Measurements from ENCODE around the gene CNTNAP5.

CNTNAP5 gene

GRCh38 chr2:124753842-124754241, 728.8 kb downstream of the CNTNAP5 start:
- no peaks in the 10 kb centered on the region for H3K4me1 ChIP-seq
- H2AFZ ChIP-seq, result no peak overlapping the region
- H3K27ac ChIP-seq, result no peak overlapping the region
- H3K27me3 ChIP-seq (ENCODE audit: control insufficient read depth, insufficient read depth, low read length), result no peaks in the 10 kb centered on the region
- no peaks in the 10 kb centered on the region for H3K9me3 ChIP-seq (ENCODE audit: control insufficient read depth, low read length)
- H3K4me2 ChIP-seq (ENCODE audit: low read length), result no peak overlapping the region
- TF ChIP-seq, protein P1, sequence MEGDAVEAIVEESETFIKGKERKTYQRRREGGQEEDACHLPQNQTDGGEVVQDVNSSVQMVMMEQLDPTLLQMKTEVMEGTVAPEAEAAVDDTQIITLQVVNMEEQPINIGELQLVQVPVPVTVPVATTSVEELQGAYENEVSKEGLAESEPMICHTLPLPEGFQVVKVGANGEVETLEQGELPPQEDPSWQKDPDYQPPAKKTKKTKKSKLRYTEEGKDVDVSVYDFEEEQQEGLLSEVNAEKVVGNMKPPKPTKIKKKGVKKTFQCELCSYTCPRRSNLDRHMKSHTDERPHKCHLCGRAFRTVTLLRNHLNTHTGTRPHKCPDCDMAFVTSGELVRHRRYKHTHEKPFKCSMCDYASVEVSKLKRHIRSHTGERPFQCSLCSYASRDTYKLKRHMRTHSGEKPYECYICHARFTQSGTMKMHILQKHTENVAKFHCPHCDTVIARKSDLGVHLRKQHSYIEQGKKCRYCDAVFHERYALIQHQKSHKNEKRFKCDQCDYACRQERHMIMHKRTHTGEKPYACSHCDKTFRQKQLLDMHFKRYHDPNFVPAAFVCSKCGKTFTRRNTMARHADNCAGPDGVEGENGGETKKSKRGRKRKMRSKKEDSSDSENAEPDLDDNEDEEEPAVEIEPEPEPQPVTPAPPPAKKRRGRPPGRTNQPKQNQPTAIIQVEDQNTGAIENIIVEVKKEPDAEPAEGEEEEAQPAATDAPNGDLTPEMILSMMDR (IDR thresholded peaks at IDR 0.05), result no peak
- no peak overlapping the region for H3K9ac ChIP-seq
- H3K79me2 ChIP-seq, result no peaks in the 10 kb centered on the region
- H3K4me3 ChIP-seq (ENCODE audit: low read depth, low read length), result no peak overlapping the region
- H3K36me3 ChIP-seq (ENCODE audit: control insufficient read depth, insufficient read depth, low read length), result no peaks in the 10 kb centered on the region

DNA sequence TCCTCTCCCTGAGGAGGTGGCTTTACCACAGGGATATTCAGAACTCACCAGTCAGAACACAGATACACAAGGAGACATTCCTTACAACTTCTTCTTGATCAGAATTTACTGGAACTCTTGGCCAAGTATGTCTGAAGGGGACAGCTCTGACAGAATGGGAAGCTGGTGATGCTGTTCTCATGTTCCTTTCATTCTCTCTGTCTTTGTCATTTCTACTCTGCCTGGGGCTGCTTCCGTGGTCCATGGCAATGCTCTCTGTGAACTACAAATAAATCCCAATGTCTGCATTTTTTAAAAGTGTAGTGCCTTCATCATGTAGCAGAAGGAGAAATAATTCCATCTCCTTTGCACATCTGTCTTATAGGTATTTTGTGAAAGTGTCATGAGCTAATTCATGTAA, 730.3 kb downstream of the CNTNAP5 start:
- no peak overlapping the region for H3K9ac ChIP-seq
- no peak overlapping the region for H3K4me2 ChIP-seq (ENCODE audit: low read length)
- no peaks in the 10 kb centered on the region for H3K9me3 ChIP-seq (ENCODE audit: control insufficient read depth, low read length)
- H3K27me3 ChIP-seq (ENCODE audit: control insufficient read depth, insufficient read depth, low read length), result no peaks in the 10 kb centered on the region
- no peak overlapping the region for H2AFZ ChIP-seq
- H3K79me2 ChIP-seq, result no peaks in the 10 kb centered on the region
- H3K4me3 ChIP-seq (ENCODE audit: low read depth, low read length), result no peak overlapping the region
- TF ChIP-seq, protein P1 (IDR thresholded peaks at IDR 0.05), result no peak
- no peaks in the 10 kb centered on the region for H3K36me3 ChIP-seq (ENCODE audit: control insufficient read depth, insufficient read depth, low read length)
- H3K27ac ChIP-seq, result no peak overlapping the region
- H3K4me1 ChIP-seq, result no peaks in the 10 kb centered on the region

- H3K9me3 ChIP-seq (ENCODE audit: control insufficient read depth, low read length), result no peaks in the 10 kb centered on the region
- H2AFZ ChIP-seq, result no peak overlapping the region
- H3K27me3 ChIP-seq (ENCODE audit: control insufficient read depth, insufficient read depth, low read length), result no peaks in the 10 kb centered on the region
- no peak overlapping the region for H3K9ac ChIP-seq
- H3K27ac ChIP-seq, result no peak overlapping the region
- no peak overlapping the region for H3K4me3 ChIP-seq (ENCODE audit: low read depth, low read length)
- H3K4me1 ChIP-seq, result no peaks in the 10 kb centered on the region
- H3K79me2 ChIP-seq, result no peaks in the 10 kb centered on the region
- TF ChIP-seq, protein P1 (IDR thresholded peaks at IDR 0.05), result no peak
- no peaks in the 10 kb centered on the region for H3K36me3 ChIP-seq (ENCODE audit: control insufficient read depth, insufficient read depth, low read length)
- H3K4me2 ChIP-seq (ENCODE audit: low read length), result no peak overlapping the region
These were observed 731.0 kb downstream of the CNTNAP5 start for GRCh38 chr2:124756048-124756447.

DNA sequence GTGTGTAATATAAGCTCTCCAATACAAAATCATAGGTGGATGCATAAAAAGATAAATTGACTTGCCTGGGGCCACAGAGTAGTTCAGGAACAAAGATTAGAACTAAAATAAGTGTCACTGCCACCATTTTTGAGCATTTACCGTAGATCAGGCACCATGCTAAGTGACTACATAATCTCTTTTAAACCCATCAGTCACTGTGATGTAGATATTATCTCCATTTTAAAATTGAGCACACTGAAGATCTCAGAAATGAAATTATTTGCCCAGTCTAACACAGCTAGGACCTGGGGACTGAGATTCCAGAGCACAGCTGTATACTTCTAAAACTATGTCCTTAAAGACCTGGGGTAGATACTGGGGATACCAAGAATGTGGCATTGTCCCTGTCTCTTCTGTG, 737.3 kb downstream of the CNTNAP5 start:
- Histone ChIP-seq H2AFZ (no peak overlapping the region), H3K79me2 (no peaks in the 10 kb centered on the region), H3K4me3 (ENCODE audit: low read depth, low read length) (no peak overlapping the region), H3K9me3 (ENCODE audit: control insufficient read depth, low read length) (no peaks in the 10 kb centered on the region), H3K36me3 (ENCODE audit: control insufficient read depth, insufficient read depth, low read length) (no peaks in the 10 kb centered on the region), H3K27ac (no peak overlapping the region), H3K4me2 (ENCODE audit: low read length) (no peak overlapping the region), H3K9ac (no peak overlapping the region), H3K27me3 (ENCODE audit: control insufficient read depth, insufficient read depth, low read length) (no peaks in the 10 kb centered on the region), H3K4me1 (no peaks in the 10 kb centered on the region)
- TF ChIP-seq, protein P1 (IDR thresholded peaks at IDR 0.05), result no peak

DNA sequence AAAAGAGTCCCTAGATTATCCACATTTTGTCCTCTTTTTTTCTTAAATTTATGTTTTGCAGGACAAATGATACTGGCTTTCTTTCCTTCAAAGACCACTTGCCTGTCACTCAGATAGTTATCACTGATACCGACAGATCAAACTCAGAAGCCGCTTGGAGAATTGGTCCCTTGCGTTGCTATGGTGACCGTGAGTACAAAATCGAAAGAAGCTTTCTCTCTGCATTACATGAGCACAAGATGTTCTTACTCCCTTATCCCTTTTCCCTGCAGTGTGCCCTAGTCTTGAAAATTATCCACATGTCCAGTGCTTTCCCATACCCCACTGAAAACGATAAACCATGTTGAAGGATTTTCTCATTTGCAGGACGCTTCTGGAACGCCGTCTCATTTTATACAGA, 738.5 kb downstream of the CNTNAP5 start:
- H3K79me2 ChIP-seq, result no peaks in the 10 kb centered on the region
- no peak overlapping the region for H3K4me2 ChIP-seq (ENCODE audit: low read length)
- TF ChIP-seq, protein P1 (IDR thresholded peaks at IDR 0.05), result no peak
- no peaks in the 10 kb centered on the region for H3K9me3 ChIP-seq (ENCODE audit: control insufficient read depth, low read length)
- H3K36me3 ChIP-seq (ENCODE audit: control insufficient read depth, insufficient read depth, low read length), result no peaks in the 10 kb centered on the region
- no peak overlapping the region for H2AFZ ChIP-seq
- H3K27ac ChIP-seq, result no peak overlapping the region
- no peaks in the 10 kb centered on the region for H3K27me3 ChIP-seq (ENCODE audit: control insufficient read depth, insufficient read depth, low read length)
- H3K4me1 ChIP-seq, result no peaks in the 10 kb centered on the region
- no peak overlapping the region for H3K4me3 ChIP-seq (ENCODE audit: low read depth, low read length)
- no peak overlapping the region for H3K9ac ChIP-seq
